Measurements from ENCODE around the gene GATB.

GATB gene

DNA sequence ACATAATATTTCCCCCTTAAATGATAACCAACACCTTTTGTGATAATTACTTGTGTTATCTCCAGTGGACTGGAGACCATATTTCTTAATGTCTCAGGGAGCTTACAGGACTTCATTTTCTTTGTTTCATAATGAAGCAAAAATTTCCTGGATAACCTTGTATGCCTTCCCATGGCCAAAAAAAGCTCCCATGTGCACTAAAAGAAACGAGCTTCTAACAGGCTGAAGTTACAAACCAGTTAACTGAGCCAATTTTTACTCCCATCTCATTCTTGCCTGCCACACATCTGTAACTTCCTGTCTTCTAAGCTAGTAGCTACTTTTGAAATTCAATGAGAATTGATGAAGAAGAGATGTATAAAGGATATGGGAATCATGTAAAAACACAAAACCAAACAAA, 32.8 kb downstream of the GATB start:
- DNase-seq, result no peak

DNA sequence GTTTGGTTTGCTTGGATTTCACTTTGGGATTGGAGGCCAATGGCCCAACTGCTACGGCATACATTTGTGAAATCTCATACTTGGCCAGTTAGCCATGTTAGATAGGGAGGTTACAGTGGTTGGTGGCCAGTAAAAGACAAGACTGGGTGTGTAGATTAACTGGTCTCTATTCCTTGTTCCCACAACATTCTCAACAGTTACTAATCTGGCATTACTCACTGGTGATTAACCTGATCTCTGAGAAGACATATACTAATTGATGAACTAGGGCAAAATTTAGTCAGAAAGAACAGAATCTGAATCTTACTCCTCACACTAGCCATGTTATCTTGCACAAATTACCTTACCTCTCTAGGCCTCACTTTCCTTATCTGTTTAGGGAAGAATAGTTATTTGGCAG, 33.4 kb downstream of the GATB start:
- no peak for DNase-seq

DNA sequence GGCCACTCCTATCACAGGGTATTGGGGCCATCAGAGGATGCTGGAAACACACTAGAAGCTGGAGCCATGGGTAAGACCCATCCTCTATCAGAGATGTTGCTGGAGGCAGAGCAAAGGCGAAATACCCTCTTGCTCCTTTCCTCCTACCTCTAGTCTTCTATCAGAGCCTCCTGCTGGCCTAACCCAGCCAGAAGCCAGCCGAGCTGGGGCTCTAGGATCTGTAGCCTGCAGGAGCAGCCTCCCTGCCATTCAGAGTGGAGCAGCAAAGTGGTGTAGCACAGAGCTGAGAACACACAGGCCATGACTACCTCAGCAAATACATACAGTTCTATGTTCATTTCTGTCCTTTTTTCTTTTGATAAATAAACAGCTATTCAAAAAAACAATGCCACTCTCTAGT, 35.7 kb downstream of the GATB start:
- DNase-seq, result no peak

DNA sequence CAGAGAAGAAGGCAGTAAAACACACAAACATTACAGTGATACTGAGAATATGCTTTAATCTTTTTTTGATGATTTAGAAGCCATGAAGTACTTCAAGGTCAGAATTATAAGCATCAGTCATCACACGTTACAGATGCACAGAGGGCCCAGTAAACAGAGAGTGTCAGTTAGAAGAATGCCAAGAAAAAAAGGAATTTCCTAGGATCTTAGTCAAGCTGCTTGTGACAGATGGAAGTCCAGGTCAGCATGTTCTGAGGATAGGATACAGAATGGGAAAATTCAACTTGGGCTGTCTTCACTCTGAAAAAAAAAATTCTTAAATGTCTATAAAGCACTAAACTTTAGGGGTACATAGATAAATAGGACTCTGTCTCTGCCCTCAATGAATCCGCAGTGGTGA, 38.9 kb downstream of the GATB start:
- no peak for DNase-seq

DNA sequence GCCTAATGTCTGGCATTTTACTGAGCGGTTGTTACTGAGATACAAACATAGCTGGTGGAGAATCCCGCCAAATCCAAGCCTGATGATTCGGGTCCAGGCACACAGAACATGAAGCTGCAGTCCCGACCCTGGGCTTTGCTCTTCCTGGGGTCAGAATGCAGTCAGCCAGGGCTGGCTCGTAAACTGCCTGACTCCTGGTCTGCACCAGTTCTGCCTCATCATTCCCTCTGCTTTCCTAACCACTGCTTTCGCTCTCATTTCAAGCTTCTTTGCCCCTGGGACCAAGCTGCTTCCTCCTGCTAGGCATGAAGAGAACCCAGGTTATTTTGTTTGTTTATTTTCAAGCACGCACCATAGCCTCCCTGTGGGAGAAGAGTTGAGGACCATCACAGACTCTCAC, 39.3 kb downstream of the GATB start:
- DNase-seq, result no peak

DNA sequence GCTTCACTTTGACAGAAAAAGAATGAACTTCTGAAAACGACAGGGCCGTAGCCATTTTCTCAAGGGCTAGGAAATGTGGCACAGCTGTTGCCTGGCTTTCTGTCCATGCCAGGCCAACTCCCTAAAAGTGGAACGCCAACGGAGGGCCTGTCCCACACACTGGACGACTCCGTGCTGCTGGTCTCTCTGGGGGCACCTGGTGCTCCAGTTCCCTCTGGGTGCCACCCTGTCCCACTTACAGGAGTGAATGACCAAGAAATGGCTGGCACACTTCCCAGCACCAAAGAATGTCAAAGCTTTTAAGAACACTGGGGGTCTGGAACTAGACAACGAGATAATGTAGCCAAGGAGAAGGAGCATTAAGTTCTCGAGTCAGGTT, 40.9 kb downstream of the GATB start:
- DNase-seq, result no peak

DNA sequence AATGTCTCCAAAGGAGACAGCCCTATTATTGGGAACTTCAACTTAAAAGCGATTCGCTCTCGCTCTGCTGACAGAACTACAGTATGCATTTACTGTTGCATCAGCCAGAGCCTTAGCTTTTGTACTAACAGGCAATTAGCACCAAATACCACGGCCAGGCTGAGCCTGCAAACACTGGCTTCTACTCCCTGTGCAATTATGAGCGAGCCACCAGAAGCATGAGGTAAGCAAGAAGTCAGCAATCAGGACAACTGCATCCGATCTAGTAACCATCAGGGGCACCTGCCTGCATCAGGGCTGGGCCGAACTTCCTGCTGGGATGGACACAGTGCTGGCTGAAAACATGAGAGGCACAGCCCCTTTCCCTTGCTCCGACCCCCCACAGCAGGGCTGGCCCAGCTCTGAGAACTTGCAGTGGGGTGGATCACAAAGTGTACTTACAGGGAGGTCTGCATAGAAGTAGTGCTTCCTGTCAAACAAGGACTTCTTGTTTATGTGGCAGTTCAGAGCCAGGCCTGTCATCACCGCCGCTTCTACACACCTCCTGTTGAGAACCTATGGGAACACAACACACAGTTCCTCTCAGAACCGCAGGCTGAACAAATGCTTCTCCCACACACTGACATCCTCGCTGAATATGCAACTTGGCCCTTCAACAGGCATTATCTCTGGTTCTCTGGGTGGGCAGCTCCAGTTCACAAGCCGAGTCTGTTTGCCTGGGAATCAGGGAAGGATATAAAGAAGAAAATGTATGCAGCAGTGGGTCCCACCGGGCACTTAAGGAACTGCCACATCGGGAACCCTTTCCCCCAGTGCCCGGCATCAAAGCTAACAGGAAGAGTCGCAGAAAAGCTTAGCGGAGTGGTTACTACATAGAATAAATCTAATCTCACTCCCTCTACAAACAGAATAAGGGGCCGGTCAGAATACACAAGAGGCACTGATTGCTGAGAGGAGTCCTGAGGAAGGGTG, 41.5 kb downstream of the GATB start:
- DNase-seq, result no peak

DNA sequence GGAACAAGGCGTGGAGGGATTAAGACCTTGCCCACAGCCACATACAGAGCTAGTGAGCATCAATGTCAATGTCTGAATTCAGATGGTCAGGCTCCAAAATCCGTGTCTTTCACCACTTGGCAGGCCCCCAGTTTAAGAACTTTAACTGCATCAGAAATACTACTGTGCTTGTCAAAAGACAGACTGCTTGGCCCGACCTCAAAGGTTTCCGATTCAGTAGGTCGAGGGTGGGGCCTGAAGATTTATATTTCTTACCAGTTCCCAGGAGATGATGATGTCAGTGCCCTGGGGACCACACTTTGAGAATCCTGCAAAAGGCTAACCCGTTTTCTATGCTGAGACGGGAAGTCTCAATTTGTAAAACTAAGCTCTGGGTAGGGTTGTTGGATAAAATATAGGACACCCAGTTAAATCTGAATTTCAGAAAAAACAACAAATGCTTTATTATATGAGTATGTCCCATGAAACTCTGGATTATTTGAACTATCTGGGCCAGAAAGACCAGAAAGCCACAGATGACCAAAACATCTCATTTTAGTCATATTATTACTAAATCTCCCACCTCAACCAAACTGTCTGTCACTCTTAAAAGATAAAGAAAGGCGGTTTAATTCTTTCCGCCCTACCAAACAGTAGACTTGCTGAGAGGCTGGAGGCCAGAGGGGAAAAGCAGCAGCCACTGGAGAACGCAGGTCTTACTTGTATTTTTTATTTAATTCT, 42.7 kb downstream of the GATB start:
- DNase-seq, result no peak

DNA sequence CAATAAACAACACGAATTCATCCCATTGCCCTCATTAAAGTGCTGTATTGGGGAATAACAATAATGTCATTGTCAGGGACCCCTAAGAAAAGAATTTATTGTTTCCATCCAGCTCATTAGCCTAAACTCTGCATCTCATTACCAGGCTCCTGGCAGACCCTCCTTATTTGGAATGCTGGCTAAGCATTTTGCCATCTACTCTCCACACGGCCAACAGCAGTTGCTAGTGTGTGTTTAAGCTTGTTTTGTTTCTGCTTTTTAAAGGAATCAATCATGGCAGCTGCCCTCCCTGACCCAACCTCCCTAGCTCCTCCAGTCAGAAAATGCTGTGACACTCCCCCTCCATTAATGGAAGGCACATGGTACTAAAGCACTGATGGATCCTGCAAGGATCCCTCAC, 43.5 kb downstream of the GATB start:
- DNase-seq, result no peak

DNA sequence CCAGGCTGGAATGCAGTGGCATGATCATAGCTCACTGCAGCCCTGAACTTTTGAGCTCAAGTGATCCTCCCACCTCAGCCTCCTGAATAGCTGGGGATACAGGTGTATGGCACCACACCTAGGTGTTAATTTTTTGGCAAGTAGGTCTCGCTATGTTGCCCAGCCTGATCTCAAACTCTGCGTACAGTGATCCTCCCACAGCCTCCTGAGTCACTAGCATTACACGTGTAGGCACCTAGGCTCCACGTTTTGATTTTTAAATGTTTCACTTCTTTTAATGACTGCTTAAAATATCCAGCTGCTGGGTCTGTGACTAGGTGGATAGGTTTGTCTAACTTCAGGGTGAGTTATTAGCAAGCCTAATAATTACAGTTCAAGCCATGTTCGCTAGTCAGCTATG, 44.5 kb downstream of the GATB start:
- no peak for DNase-seq

DNA sequence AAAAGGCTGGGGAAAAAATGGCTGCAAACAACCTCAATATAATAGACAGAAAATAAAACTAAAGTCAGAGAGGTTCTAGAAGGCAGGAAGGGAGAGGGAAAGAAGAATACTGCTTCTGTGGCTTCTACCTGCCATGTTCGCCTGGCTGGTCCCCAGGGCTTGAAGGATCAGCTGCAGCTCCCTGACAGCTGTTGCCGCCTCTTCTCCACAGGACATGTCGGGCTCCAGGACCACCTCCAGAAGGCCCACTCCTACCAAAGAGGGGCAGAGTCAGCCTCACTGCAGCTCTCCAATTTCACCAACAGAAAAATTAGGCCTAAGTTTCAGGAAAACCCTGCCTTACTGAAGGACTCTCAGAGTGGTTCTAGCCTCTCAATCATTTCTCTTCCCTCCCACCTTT, 44.9 kb downstream of the GATB start:
- DNase-seq, result no peak

DNA sequence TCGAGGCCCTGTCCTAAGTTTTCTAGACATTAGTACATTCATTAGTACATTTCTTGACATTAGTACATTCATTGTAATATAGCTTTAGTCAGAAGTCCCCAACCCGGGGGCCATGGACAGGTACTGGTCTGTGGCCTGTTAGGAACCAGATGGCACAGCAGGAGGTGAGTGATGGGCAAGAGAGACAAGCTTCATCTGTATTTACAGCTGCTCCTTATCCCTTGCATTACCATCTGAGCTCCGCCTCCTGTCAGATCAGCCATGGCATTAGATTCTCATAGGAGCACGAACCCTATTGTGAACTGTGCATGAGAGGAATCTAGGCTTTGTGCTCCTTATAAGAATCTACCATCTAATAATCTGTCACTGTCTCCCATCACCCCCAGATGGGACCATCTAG, 48.0 kb downstream of the GATB start:
- DNase-seq, result no peak

DNA sequence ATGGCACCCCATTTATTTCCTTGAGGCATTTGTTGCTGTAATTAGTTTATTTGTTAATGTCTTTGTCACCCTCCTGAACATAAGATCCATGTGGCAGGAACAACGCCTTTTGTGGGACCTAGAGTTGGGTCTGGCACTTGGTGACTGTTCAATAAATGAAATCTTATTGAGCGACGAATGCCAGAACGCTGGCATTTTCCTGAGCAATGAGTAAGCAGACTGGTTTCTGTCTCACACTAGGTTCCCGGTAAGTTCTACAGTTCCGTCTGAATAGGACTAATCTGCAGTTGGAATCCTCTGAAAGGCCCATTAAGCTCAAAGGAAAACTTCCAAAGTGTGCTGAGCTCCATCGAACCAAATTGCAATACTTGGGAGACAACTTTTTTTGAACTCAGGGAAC, 49.2 kb downstream of the GATB start:
- DNase-seq, result no peak

DNA sequence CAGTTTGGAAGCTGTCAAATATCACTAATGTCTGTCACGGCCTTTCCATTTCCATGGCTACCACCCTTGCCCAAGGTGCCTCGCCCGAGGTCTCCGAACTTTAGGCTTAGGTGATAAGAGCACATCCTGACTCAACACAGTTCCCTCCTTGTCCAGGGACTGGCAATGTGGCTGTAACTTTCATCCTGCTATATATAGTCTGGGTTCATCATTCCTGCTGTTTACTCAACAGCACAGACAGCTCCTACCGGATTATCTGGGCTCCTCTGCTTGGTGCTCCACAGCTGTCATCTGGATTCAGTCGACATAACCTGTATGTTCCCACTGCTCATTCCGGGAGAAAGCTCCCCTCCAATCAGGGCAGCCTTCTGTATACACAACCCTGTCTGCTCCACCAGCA, 51.2 kb downstream of the GATB start:
- no peak for DNase-seq

DNA sequence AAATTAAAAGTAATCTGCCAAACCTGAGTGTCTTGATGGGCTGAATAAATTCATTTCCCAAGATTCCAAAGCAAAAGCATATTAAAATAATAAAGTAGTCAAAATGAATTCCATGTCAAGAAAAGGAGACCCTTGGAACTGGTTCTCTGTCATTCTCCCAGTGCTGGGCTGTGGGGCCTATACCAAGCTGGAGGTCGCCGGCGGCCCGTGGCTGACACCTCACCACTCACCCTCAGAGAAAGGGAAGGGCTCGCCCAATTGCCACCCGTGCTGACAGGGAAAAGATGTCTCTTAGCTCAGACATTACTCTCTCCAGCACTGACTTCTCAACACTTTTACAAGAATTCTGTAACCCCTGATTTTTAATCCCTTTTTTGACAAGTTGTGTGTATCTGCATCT, 51.7 kb downstream of the GATB start:
- DNase-seq, result no peak

DNA sequence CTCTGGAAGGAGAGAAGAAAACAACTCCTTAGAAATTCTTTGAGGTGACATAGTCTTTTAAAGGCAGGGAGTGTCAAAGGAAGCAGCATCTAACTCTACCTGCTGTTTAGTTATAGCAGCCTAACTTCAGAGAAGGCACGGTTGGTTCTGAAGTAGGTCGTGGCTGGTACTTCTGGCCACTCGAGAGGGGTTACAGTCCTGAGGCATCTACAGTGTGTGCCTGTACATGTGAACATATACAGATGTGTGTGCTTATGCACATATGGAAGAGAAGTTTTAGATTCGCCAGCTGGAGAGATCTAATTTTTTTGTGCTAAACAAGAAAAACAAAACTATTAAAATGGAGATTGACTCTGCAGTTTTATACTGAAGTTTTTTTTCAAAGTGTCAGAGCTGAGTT, 52.7 kb downstream of the GATB start:
- DNase-seq, result no peak

DNA sequence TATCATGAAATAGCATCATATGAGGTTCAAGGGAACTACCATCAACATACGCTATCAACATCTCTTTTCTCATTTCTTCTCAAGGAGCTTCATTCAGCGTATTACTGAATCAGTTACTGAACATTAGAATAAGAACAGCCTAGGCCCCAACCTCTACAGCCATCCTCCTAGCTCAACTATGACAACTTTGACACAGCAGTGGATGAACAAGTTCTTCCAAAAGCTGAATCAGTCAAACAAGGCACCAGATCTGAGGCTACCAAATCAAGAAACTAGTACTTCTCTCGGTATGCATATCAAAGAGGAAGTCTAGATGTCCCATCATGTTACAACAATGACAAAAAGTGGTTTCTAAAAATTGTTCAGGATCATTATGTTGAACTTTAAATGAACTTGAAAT, 57.4 kb downstream of the GATB start:
- DNase-seq, result no peak

DNA sequence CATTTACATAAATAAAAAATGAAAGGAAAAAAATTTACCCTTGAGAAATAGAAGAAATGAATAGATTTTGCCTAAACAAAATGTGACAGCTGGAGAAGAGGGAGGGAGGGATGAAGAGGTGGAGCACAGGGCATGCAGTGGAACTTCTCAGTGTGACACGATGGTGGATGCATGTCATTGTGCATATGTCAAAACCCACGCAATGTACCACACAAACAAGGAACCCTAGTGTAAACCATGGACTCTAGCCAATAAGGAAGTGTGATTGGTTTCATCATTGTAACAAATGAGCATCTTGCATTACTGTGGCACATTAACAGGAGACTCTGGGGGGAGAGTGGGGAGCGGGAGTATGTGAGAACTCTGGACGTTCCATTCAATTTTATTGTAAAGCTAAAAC, 58.6 kb downstream of the GATB start:
- DNase-seq, result no peak

DNA sequence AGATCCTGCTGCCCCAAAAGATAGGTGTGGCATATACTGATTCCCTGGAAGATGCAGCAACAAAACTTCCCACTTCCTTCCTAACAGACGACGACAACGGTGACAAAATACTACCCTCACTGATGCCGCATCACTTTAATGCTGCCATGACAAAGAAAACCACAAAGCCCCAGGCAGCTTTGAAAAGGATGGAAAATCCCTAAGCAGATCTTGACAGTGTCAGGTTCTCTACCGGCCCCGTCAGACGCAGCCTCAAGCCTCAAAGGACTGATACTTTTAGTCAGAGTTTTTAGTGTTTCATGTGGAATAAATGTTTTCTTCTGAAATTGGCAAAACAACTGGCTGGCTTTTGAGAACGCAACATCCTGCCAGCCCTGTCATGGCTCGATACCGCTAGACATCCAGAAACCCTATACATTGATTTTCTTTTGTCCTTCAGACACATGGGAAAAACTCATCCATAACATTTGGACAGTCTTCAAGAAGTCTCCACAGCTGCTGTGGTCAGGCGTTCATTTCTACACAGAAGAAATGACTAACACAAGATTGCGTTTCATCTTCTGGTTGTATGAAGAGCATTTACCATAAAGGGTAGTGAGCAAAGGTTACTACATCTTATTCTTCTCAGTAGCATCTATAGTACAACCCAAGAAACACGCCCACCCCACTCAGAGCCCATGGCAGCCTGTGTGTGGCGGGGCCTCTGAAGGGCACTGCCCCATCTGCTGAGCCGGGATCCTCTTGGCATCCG, 60.1 kb downstream of the GATB start:
- DNase-seq, result no peak

DNA sequence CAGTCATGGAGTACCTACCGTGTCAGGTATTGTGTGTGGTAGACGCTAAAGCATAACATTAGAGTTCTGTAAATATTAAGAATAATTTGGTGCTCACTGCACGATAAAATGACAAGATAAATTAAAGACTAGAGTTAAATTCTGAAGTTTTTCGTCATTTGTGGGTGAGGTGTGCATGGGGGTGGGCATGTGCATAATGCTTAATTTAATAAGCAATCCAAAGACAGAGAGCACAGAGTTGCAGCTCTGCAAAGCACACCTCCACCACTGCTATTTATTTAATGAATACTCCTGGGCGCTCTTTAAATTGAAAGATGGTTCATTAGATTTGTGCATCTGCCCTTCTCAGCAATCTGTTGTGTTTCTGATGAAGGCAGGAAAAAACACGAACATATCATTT, 62.6 kb downstream of the GATB start:
- no peak for DNase-seq

DNA sequence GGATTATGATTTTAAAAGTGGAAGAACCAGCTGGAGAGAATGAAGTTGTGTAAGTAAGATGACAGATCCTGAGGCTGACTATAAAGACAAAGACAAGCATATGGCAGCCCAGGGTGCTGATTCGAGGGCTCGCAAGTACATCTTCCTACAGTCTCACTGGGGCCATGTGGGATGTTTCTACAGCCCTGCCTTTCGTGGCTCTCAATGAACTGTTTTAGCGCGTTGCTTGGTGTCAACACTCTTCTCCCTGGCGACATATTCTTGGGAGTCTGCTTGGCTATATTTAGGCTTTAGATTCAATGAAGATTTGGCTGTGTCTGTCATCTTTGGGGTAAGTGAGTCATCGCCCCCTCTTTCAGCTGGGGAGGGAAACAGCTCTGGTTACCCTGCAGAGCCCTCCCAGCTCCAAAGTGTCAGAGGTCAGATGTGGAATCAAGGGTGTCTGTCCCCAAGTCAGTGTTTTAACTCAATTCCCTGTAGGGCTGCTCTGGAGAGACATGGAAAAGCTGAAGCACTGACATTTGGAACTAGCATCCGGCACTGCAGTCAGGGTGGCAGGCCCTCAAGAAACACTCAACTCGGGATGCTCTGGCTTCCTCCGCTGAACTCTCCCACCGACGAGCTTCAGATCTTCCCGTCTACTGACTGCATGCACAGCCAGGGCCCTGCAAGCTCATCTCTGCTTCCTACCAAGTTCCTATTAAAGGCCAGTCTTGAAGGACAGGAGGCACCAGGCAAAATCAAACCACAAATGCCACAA, 65.7 kb downstream of the GATB start:
- DNase-seq, result no peak

DNA sequence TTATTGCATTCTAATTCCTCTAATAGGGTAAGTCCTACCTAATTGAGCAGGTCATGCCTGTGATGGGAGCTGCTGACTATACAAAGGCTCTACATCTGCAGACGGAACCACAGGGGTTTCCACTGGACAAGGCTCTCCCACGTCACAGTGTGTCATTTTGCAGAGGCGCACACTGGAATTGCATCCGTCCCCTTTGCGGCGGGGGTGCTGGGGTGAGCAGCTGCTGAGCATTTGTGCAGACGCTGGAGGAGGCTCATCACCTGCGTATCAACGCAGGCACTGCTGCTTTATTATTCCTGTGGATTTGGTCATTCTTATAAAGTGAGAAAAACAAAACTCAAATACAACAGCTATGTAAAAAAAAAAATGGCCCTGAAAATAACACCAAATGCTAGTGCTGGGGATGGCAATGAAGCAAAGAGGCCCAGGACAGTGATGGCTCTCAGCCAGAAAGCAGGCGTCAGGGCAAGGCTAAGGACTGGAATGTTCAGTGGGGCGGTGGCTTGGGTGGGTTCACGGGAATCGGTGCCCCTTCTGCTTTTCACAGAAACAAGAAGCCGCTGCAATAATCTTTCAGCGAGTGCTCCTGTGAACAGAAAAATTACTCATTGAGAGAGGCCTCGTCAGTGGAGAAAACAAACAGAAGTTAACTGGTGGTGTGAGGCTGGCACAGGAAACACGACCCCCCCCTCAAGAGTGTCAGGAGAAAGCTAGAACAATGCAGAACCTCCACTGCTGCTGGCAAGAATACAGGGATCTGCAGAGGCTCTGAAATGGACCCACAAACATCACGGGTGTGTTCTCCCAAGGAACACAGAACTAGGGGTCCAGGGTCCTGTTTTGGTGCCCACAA, 67.8 kb downstream of the GATB start:
- DNase-seq, result no peak

Measured in right forelimb (tissue), 1 donor.